ENCODE data around the gene RAB11FIP4.
"Not testable (repeated sequence)": the region's sequence is repeated elsewhere in the genome, so short reads cannot be mapped to it uniquely, and the experiment has no call there.

Gene RAB11FIP4

DNA sequence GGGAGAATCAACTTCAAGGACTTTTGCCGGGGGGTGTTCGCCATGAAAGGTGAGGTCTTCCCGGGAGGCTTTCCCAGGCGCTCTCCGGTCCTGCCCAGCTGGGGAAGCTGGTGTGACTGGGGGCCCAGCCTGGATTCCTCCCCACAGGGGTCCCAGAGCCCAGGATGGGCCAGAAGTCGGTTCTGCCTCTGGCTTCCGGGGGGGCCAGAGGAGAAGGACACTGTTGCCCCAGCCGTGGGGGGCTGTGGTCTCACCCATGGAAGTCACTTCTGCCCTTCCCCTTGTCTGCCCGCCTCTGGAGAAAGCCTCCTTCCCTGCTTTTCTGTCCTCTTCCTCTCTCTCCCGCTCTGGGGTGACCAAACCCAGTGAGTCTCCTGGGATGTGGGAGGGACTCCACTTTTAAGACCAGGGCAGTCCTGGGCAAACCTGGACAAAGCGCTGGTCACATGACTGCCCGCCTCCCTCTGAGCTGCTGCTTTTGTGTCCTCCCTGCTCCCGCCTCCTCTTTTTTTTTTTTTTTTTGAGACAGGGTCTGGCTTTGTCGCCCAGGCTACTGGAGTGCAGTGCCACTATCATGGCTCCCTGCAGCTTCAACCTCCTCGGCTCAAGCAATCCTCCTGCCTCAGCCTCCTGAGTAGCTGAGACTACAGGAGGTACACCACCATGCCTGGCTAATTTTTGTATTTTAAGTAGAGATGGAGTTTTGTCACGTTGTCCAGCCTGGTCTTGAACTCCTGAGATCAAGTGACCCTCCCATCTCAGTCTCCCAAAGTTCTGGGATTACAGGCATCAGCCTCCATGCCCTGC, 40.6 kb downstream of the RAB11FIP4 start:
- no peak for DNase-seq (ENCODE audit: low read depth in 2 of 2, low spot score in 1 of 2)

DNA sequence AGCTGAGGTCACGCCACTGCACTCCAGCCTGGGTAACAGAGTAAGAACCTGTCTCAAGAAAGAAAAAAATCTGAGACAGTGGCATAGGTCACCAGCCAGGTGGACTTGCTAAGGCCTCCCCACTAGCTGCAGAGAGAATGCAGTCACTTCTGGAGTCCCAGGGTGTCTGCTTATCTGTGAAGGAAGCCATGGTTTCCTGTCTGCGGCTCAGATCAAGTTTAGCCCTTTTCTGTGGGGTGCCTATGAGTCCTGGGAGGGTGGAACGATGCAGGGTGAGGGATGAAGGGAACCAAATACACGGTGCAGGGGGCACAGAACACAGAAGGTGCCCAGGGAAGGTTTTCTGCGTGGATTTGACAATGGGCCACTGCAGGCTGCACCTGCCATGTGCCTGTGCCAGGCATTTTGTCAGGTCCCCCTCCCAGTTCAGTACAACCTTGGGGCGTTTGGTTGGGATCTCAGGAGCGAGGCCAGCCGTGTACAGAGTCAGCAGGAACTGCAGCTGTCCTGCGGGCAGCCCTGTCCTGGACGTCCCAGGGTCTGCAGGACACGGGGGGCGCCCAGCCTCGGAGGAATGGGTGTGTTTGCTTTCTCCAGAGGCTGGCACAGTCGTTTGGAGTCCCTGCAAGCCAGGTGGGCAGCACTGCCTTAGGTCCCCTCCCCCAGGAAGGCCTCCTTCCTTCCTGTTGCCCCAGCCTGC, 41.8 kb downstream of the RAB11FIP4 start:
- DNase-seq (ENCODE audit: low read depth in 2 of 2, low spot score in 1 of 2), result peak in 1 of 2 donors; percentile 13

DNA sequence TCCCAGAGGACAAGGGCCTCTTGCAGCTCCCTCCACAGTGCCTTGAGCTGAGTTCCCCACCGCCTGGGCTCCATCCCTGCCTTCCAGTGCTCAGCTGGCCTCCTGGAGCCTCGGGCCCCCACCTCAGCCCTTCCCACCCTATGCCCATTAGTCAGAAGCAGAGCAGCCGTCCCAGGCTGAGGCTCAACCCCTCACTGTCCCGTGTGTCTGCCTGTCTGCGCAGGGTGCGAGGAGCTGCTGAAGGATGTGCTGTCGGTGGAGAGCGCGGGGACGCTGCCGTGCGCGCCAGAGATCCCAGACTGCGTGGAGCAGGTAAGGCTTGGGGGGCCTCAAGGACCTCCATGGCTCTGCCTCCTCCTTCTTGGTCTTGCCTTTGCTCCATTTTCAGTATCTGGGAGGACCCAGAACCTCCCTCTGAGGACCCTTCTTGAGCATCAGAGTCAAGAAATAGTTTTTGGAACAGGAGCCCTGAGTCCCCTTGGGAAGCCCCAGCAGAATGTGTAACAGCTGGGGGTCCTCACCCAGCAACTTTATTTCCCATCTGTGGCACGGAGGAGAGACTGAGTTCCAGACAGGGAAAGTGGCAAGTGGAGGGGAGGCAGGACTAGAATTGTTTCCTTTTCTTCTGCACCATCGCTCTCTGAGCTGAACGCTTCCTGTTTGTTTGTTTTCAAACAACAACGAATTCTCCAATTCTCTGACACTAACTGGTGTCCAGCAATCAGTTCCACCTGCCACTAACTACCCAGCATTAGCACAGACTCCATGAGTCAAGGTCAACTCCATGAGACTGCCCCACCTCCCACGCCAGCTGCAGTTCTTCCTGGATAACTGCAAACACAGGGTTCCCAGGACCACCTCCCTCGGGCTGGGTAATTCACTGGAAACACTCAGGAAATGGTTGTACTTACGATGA, 42.6 kb downstream of the RAB11FIP4 start:
- no peak for DNase-seq (ENCODE audit: low read depth in 2 of 2, low spot score in 1 of 2)

- no peak for DNase-seq (ENCODE audit: low read depth in 2 of 2, low spot score in 1 of 2)
Observed at GRCh38 chr17:31434727-31435050, 43.2 kb downstream of the RAB11FIP4 start.

DNA sequence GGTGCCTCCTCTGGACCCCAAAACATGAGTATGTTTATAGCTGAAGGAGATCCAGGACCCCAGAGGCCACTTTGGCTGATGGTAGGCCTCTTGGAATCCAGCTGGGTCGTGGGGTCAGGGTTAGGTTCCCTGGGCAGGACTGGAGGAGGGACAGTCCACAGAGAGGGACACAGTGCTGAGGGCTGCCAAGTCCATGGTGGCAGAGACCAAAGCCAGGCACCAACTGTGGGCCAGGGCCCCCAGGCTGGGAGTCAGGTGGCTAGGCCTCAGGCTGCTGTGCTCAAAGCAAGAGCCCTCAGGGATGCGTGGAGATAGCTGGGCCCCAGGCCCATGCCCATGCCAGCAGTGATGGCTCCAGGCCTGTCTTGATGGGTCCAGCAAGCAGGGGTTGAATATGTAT, 44.1 kb downstream of the RAB11FIP4 start:
- no peak for DNase-seq (ENCODE audit: low read depth in 2 of 2, low spot score in 1 of 2)

GRCh38 chr17:31437720-31438400, 46.4 kb downstream of the RAB11FIP4 start:
- DNase-seq (ENCODE audit: low read depth in 2 of 2, low spot score in 1 of 2), result no peak

DNA sequence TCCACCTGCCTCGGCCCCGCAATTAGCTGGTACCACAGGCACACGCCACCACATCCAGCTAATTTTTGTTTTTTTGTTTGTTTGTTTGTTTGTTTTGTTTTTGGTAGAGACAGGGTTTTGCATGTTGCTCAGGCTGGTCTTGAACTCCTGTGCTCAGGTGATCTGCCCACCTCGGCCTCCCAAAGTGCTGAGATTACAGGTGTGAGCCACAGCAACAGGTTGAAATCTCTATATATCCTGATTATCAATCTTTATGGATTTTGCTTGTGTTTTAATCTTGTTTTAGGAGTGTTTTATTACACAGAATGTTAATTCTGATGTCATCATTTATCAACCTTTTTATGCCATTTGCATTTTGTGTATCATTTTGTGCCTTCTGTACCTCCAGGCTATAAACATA, 48.2 kb downstream of the RAB11FIP4 start:
- no peak for DNase-seq (ENCODE audit: low read depth in 2 of 2, low spot score in 1 of 2)

- no peak for DNase-seq (ENCODE audit: low read depth in 2 of 2, low spot score in 1 of 2)
Observed at GRCh38 chr17:31442276-31442675, 50.8 kb downstream of the RAB11FIP4 start.

DNA sequence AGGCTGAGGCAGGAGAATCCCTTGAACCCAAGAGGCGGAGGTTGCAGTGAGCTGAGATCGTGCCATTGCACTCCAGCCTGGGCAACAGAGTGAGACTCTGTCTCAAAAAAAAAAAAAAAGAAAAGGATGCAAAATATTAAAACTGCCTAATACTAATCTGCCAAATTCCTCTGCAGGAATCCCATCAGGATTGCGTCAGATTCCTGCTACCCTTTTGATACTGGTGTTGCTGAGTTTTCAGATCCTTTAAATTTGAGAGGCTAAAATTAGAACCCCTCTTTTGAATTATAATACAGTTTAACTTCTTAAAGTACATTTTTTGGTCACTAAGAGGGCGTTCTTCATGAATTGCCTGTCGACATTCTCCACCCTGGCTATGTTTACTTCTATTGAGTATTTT, 51.4 kb downstream of the RAB11FIP4 start:
- not testable (repeated sequence) for DNase-seq (ENCODE audit: low read depth in 2 of 2, low spot score in 1 of 2)

DNA sequence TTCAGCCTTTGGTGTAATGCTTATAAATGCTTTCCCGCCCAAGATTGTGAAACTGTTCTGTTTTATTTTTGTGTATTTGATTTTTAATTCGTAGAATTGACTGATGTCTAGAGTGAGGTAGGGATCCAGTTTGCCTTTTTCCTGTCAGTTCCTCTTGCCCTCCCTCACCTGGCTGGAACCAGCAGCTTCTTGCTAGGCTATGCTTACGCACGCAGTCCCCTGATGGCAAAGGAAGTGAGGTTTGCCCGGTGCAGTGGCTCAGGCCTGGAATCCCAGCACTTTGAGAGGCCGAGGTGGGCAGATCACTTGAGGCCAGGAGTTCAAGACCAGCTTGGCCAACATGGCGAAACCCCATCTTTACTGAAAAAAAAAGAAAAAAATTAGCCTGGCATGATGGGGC, 51.9 kb downstream of the RAB11FIP4 start:
- DNase-seq (ENCODE audit: low read depth in 2 of 2, low spot score in 1 of 2), result no peak

GRCh38 chr17:31444026-31444425, 52.6 kb downstream of the RAB11FIP4 start:
- no peak for DNase-seq (ENCODE audit: low read depth in 2 of 2, low spot score in 1 of 2)

DNA sequence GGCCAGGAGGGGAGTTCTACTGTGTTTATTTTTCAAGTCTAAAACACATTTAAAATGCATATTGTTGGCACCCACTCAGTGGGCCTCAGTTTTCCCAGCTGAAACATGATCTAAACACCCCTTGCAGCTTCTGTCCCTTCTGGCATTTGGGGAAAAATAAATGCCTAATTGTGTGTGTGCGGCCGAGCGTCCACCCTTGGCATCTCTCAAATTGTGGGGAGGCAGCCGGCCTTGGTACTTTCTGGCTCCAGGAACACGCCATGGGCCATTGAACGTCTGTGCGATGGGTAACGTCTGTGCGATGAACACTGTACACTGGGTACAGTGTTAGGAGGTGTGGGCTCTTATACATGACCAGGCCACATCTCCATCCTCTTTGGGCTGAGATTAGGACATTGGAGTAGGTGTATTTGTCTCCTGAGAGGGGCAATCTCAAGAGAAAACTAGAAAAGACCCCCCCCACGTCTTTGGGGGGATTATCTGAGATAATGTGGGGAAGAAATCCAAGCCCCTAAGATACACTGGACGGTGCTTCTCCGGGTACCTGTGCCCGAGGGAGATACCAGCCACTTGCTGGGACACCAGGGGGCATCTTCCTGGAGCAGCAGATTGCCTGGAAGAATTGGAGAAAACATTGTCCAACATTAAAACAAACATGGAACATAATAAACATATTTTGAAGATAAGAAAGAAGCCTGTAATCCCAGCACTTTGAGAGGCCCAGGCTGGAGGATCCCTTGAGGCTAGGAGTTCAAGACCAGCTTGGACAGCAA, 54.9 kb downstream of the RAB11FIP4 start:
- DNase-seq (ENCODE audit: low read depth in 2 of 2, low spot score in 1 of 2), result no peak

- no peak for DNase-seq (ENCODE audit: low read depth in 2 of 2, low spot score in 1 of 2)
Observed at GRCh38 chr17:31448467-31449077, 57.1 kb downstream of the RAB11FIP4 start.

DNA sequence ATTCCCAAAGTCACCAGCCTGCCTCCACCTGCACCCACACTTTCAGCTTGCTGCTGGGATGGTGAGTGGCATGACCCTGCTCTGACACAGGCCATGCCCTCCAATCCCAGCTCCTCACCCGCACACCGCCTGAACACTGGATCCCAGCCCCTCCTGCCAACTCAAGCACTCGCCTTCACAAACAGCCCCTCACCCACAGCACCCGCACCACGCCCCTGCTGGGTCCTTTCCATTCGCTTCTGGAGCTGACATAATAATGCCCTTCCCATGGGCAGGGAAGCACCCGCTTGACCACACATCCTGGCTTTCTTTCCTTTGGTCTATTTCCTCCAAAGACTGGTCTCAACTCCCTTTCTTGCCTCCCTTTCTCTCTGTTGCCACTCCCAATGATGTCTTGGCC, 57.6 kb downstream of the RAB11FIP4 start:
- DNase-seq (ENCODE audit: low read depth in 2 of 2, low spot score in 1 of 2), result no peak

- no peak for DNase-seq (ENCODE audit: low read depth in 2 of 2, low spot score in 1 of 2)
Observed at GRCh38 chr17:31449746-31450145, 58.3 kb downstream of the RAB11FIP4 start.

DNA sequence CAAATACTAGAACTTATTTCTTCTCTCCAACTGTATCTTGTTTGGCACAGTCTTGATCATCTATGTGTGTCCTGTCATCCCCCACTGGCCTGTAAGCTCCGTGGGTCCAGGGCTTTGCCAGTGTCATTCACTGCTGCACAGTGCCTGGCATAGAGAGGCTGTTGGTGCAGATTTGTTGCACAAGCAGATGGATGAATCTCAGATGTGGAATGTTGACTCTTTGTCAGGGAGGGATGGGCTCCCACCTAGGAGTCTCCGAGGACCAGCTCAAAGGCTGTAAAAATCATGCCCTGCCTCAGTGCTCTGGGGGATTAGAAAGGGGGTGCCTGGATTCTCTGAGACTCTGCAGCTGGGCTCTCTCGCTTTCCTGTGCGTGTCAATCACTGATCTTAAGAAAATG, 60.6 kb downstream of the RAB11FIP4 start:
- no peak for DNase-seq (ENCODE audit: low read depth in 2 of 2, low spot score in 1 of 2)

DNA sequence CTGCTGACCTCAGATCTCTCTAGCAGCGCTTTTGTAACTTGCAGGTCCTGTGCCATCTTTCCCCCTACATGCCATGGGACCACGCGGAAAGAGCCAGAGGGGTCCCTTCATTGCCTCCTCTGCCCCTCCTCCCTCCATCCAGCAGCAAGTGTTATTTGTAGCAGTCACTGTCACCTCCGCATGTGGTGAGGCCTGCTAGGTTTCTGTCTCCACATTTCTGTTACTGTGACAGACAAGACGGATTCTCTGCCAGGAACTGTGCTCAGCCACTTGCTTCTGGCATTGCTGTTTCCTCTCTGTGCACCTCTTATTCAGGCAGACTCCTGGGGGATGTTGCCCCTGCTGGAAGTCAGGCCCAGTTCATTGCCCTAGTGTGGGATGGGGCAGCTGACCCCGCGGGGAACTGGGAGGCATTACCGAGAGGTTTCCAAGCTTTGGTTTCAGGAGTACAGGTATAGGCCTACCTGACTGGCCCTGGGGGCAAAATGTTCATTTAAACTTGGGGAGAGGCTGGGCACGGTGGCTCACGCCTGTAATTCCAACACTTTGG, 61.2 kb downstream of the RAB11FIP4 start:
- no peak for DNase-seq (ENCODE audit: low read depth in 2 of 2, low spot score in 1 of 2)

DNA sequence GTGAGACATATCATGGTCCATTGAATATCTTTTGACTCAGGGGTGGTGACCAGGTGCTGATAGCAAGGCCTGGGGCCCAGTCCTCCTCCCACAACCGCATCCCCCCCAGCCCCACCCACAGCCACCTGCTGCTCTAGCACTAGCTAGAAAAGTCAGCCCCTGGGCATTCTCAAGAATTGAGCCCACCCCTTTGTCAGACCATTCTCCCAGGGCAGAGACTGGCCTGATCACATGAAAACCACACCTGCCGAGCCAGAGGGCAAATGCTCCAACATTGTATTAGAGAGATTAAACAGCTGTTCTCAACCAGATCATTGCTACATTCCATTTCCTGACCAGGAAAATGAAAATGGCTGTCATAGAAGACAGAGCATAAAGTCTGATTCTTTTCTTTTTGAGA, 62.4 kb downstream of the RAB11FIP4 start:
- no peak for DNase-seq (ENCODE audit: low read depth in 2 of 2, low spot score in 1 of 2)

DNA sequence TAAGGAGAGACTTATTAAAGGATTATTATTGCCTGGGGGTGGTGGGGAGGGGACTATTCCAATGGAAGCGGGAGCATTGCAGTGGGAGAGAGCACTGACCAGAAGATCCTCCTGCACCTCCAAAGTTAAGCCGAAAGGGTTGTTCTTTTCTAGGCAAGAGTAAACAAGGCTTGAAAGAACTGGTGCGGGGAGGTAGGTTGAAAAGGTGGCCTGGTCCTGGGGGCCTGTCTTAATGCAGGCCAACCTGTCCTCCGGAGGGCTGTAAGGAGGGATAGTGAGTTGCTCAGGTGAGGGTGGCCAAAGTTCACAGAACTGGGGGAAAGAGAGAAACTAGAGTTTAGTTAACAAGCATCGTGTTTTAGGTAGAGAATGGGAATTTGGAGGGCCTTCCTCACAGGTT, 65.3 kb downstream of the RAB11FIP4 start:
- no peak for DNase-seq (ENCODE audit: low read depth in 2 of 2, low spot score in 1 of 2)
